Natural killer cell (primary cell): ENCODE results near the gene MYEF2. TPM values are rescaled to one million over a fixed set of nuclear protein-coding genes. Genes with fewer than 3 reads are reported as not detected.

Experiments used
- ATAC-seq, 3 donors: fragments of 150-1000 bp in 2 of 3; fragments of 200-7000 bp in 1 of 3; cut with Tn5 transposase; 1 replicate in 1 of 3; 2 replicates in 2 of 3; pipeline ENCODE4 v1.10.0; 2021; ENCODE audit warnings: mild to moderate bottlenecking in 2 of 3, moderate library complexity in 2 of 3
- DNase-seq, 2 donors: peaks; one replicate each; pipeline versions ENCODE4 v3.0.0 to v3.0.0-alpha.2; 2013 to 2021; ENCODE audit warnings: mixed read lengths in 1 of 2
- H3K27ac ChIP-seq: one replicate; pipeline ENCODE4 v1.5.1; 2013; ENCODE audit warnings: mild to moderate bottlenecking, low read length
- H3K27me3 ChIP-seq: one replicate; pipeline ENCODE4 v1.6.1; 2013; ENCODE audit warnings: low read length; ENCODE audit not compliant: control insufficient read depth, insufficient read depth
- H3K36me3 ChIP-seq: one replicate; pipeline ENCODE4 v1.6.1; 2013; ENCODE audit warnings: low read length; ENCODE audit not compliant: control insufficient read depth, insufficient read depth
- H3K4me1 ChIP-seq: one replicate; pipeline ENCODE4 v1.6.1; 2013; ENCODE audit warnings: low read length; ENCODE audit not compliant: control insufficient read depth, insufficient read depth
- H3K4me3 ChIP-seq: one replicate; pipeline ENCODE4 v1.5.1; 2013; ENCODE audit warnings: low read length
- H3K9me3 ChIP-seq: one replicate; pipeline ENCODE4 v1.6.1; 2013; ENCODE audit warnings: low read length; ENCODE audit not compliant: control insufficient read depth, insufficient read depth
- H3K27ac Mint-ChIP-seq, 2 donors: one replicate each; pipeline ENCODE4 v1.8.0; 2022; ENCODE audit warnings: mild to moderate bottlenecking in 2 of 2, mixed read lengths in 2 of 2, moderate library complexity in 1 of 2
- H3K27me3 Mint-ChIP-seq, 2 donors: one replicate each; pipeline ENCODE4 v1.8.0; 2022; ENCODE audit warnings: low read depth in 2 of 2, mixed read lengths in 2 of 2
- H3K36me3 Mint-ChIP-seq: one replicate; pipeline ENCODE4 v1.8.0; 2022; ENCODE audit warnings: mixed read lengths
- H3K4me1 Mint-ChIP-seq, 2 donors: one replicate each; pipeline ENCODE4 v1.8.0; 2022; ENCODE audit warnings: mixed read lengths in 2 of 2
- H3K4me3 Mint-ChIP-seq: one replicate; pipeline ENCODE4 v1.8.0; 2022; ENCODE audit warnings: mild to moderate bottlenecking, moderate library complexity, mixed read lengths
- H3K9me3 Mint-ChIP-seq, 2 donors: one replicate each; pipeline ENCODE4 v1.8.0; 2022; ENCODE audit warnings: mixed read lengths in 2 of 2
- WGBS: methylation state at CpG from one replicate; pipeline ENCODE4 v1.1.7; 2013; ENCODE audit warnings: missing lambda C conversion rate; ENCODE audit not compliant: insufficient coverage; 5-methylcytosine and 5-hydroxymethylcytosine counted together
- intact Hi-C: fragments of 100-400 bp; cut with micrococcal nuclease; formaldehyde crosslinking; loops from one replicate; pipeline ENCODE4 v1.14.2; 2022
- total RNA-seq, 4 donors: library from RNA; stranded (reverse); fragments of 120-200 nt in 1 of 4; gene quantifications; one replicate each; pipeline versions ENCODE4 v1.2.3 to v1.2.4, GENCODE V29; 2013 to 2022
- TF ChIP-seq, protein P1 (sequence below): fragments of 200-600 bp; IDR thresholded peaks from one replicate; pipeline ENCODE4 v1.8.0; 2022; ENCODE audit warnings: antibody characterized with exemption

Gene MYEF2
- total RNA-seq, 3 donors from 2014 or later (not counting 1 experiment from before 2014, with no cell fraction given): 9.0 to 12.5 (median 10.7) TPM

DNA sequence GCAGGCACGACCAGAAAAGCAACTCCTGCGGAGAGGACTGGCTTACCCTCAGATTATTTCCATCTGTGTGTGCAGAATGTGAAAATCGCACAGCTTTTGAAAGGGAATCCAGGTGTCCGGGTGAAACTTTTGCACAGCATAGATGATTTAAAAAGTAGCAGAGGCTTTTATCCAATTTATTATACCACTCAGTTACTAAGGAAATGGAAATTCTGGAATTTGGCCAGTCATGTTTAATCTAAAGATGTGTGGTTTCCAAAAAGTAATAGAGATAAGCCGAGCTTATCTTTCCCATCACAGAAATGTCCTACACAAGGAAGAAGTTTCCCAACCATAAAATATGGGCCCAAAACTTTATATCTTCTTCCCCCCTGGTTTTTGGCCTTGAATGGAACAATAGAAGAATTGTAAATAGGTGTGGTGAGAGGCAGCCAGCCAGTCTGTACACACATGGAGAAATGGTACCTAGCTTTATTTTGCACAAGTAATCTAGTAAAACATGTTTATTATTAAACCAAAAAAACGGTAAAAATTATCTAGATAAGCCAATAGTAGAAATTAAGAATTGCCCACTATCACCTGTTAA lies 76.6 kb downstream of the MYEF2 start:
- H3K9me3 Mint-ChIP-seq: peaks cover 0 to 4% of the 10 kb centered on the region in 2 donors
- H3K4me3 Mint-ChIP-seq: no peak overlapping the region
- Histone ChIP-seq H3K9me3 (no peaks in the 10 kb centered on the region), H3K27ac (no peak overlapping the region), H3K27me3 (no peaks in the 10 kb centered on the region), H3K4me1 (no peaks in the 10 kb centered on the region), H3K4me3 (no peak overlapping the region), H3K36me3 (no peaks in the 10 kb centered on the region)
- no peak overlapping the region for H3K27ac Mint-ChIP-seq
- DNase-seq: no peak
- 90% methylated on average over 4 of the region's 6 CpGs for WGBS
- peaks cover 0 to 7% of the 10 kb centered on the region in 2 donors for H3K27me3 Mint-ChIP-seq
- intact Hi-C loops: no loop called here
- no peaks in the 10 kb centered on the region for H3K36me3 Mint-ChIP-seq
- TF ChIP-seq, protein P1, sequence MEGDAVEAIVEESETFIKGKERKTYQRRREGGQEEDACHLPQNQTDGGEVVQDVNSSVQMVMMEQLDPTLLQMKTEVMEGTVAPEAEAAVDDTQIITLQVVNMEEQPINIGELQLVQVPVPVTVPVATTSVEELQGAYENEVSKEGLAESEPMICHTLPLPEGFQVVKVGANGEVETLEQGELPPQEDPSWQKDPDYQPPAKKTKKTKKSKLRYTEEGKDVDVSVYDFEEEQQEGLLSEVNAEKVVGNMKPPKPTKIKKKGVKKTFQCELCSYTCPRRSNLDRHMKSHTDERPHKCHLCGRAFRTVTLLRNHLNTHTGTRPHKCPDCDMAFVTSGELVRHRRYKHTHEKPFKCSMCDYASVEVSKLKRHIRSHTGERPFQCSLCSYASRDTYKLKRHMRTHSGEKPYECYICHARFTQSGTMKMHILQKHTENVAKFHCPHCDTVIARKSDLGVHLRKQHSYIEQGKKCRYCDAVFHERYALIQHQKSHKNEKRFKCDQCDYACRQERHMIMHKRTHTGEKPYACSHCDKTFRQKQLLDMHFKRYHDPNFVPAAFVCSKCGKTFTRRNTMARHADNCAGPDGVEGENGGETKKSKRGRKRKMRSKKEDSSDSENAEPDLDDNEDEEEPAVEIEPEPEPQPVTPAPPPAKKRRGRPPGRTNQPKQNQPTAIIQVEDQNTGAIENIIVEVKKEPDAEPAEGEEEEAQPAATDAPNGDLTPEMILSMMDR: no peak
- no peaks in the 10 kb centered on the region for H3K4me1 Mint-ChIP-seq
- ATAC-seq: no peak

DNA sequence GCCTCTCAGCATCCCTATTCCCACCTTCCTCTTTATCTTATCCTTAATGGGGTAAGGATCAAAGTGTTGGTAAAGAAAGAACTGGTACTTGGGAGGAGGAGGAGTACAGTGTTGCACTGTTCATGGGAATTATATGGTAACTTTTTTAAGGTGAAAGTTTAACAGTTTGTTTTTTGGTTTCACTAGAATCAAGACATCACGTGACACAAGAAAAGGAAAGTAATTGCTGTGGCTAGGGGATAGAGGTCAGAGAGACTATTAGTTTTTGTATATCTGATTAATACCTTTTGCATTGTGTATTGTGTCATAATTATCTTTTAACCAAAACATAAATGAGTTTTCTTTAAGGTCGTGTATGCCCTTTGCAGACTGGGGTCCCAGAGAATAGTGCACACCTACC lies 80.8 kb downstream of the MYEF2 start:
- H3K27me3 Mint-ChIP-seq: peaks cover 0 to 13% of the 10 kb centered on the region in 2 donors
- intact Hi-C loops: no loop called here
- Histone ChIP-seq H3K9me3 (no peaks in the 10 kb centered on the region), H3K4me1 (no peaks in the 10 kb centered on the region), H3K36me3 (no peaks in the 10 kb centered on the region), H3K27ac (no peak overlapping the region), H3K27me3 (no peaks in the 10 kb centered on the region), H3K4me3 (no peak overlapping the region)
- DNase-seq: no peak
- ATAC-seq: no peak
- H3K4me3 Mint-ChIP-seq: no peak overlapping the region
- no peak overlapping the region for H3K27ac Mint-ChIP-seq
- peaks cover 0 to 7% of the 10 kb centered on the region in 2 donors for H3K9me3 Mint-ChIP-seq
- TF ChIP-seq, protein P1: no peak
- 100% methylated on average over 1 of the region's 2 CpGs for WGBS
- H3K36me3 Mint-ChIP-seq: no peaks in the 10 kb centered on the region
- no peaks in the 10 kb centered on the region for H3K4me1 Mint-ChIP-seq

DNA sequence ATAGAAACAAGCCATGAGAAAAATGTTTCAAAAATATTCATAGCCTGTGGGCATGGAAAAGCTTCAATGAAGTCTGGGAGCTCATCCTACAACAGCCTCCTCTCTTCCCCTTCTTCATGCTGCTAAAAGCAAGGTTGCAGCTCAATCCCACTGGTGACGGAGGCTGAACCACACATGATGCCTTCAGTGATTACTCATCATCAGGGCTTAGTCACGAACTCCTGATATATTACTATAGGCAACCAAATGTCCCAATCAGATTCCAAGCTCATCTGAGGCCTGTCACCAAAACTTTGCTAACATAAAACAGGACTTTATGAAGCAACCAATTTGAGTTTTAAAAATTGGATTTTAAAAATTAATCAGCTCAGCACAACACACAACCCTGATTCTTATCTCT lies 81.3 kb downstream of the MYEF2 start:
- Mint-ChIP-seq H3K27me3 (peaks cover 0 to 13% of the 10 kb centered on the region in 2 donors), H3K4me3 (no peak overlapping the region), H3K9me3 (peaks cover 0 to 7% of the 10 kb centered on the region in 2 donors), H3K36me3 (no peaks in the 10 kb centered on the region), H3K27ac (no peak overlapping the region), H3K4me1 (no peaks in the 10 kb centered on the region)
- DNase-seq (no peak), ATAC-seq (no peak)
- intact Hi-C loops: no loop called here
- TF ChIP-seq, protein P1: no peak
- H3K27me3 ChIP-seq: no peaks in the 10 kb centered on the region
- no peak overlapping the region for H3K4me3 ChIP-seq
- no peaks in the 10 kb centered on the region for H3K4me1 ChIP-seq
- H3K9me3 ChIP-seq: no peaks in the 10 kb centered on the region
- no peak overlapping the region for H3K27ac ChIP-seq
- no peaks in the 10 kb centered on the region for H3K36me3 ChIP-seq
- WGBS: 68% methylated on average over 2 of the region's 2 CpGs

DNA sequence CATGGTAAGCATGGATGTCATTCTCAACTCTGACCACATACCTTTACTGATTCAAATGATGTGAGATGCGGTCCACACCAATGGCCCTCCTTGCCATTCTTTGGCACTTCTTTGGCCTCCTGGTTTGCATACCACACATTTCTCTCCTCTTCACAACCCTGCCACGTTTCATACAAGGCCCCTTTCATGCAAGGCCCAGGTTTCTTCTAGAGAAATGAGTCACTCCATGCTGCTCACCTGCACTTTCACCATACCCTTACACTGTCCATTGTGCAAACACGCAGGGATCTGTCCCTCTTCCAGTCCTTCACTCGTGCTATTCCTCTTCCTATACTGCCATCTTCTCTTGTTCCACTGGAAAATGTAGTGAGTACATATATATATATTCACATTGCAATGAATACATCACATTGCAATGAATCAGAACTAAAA lies 81.7 kb downstream of the MYEF2 start:
- Mint-ChIP-seq H3K27me3 (peaks cover 0 to 13% of the 10 kb centered on the region in 2 donors), H3K4me1 (no peaks in the 10 kb centered on the region), H3K36me3 (no peaks in the 10 kb centered on the region), H3K4me3 (no peak overlapping the region), H3K27ac (no peak overlapping the region), H3K9me3 (peaks cover 0 to 7% of the 10 kb centered on the region in 2 donors)
- no peaks in the 10 kb centered on the region for H3K36me3 ChIP-seq
- TF ChIP-seq, protein P1: no peak
- no peak overlapping the region for H3K27ac ChIP-seq
- no peaks in the 10 kb centered on the region for H3K9me3 ChIP-seq
- intact Hi-C loops: no loop called here
- H3K4me1 ChIP-seq: no peaks in the 10 kb centered on the region
- ATAC-seq: no peak
- H3K4me3 ChIP-seq: no peak overlapping the region
- WGBS: 80% methylated on average over 4 of the region's 4 CpGs
- DNase-seq: no peak
- H3K27me3 ChIP-seq: no peaks in the 10 kb centered on the region
